H9 (cell line): Measurements from ENCODE around the gene COPS8. TPM values are rescaled to one million over a fixed set of nuclear protein-coding genes. Genes with fewer than 3 reads are reported as not detected.
A peak's percentile ranks its signal among the peaks of the same experiment; 100 is the strongest.

ENCODE experiments used
- DNase-seq: peaks from one replicate; pipeline ENCODE4 v3.0.0-alpha.2; 2017
- H2AFZ ChIP-seq: one replicate; pipeline ENCODE4 v1.6.1; 2013; ENCODE audit warnings: mild to moderate bottlenecking, low read length, control low read depth, moderate library complexity
- H2AK5ac ChIP-seq: 2 replicates; pipeline ENCODE4 v1.6.1; 2013; ENCODE audit warnings: low read length, control low read depth, mixed read lengths; ENCODE audit not compliant: insufficient read length
- H2BK120ac ChIP-seq: one replicate; pipeline ENCODE4 v1.6.1; 2013; ENCODE audit warnings: low read depth, mild to moderate bottlenecking, low read length, control low read depth, inconsistent platforms; ENCODE audit not compliant: poor library complexity, severe bottlenecking
- H2BK12ac ChIP-seq: 2 replicates; pipeline ENCODE4 v1.6.1; 2013; ENCODE audit warnings: low read length, control low read depth, mixed read lengths, low read depth; ENCODE audit not compliant: insufficient read length
- H2BK15ac ChIP-seq: 2 replicates; pipeline ENCODE4 v1.6.1; 2013; ENCODE audit warnings: low read depth, low read length, control low read depth
- H2BK20ac ChIP-seq: one replicate; pipeline ENCODE4 v1.6.1; 2013; ENCODE audit warnings: low read depth, mild to moderate bottlenecking, low read length, control low read depth, inconsistent platforms; ENCODE audit not compliant: poor library complexity, severe bottlenecking
- H2BK5ac ChIP-seq: 2 replicates; pipeline ENCODE4 v1.6.1; 2013; ENCODE audit warnings: low read length, control low read depth, mixed read lengths; ENCODE audit not compliant: insufficient read length
- H3K14ac ChIP-seq: 2 replicates; pipeline ENCODE4 v1.6.1; 2013; ENCODE audit warnings: low read length, control low read depth; ENCODE audit not compliant: insufficient read depth
- H3K18ac ChIP-seq: 2 replicates; pipeline ENCODE4 v1.6.1; 2013; ENCODE audit warnings: low read depth, mild to moderate bottlenecking, mixed read lengths, low read length, control low read depth; ENCODE audit not compliant: insufficient read length
- H3K23ac ChIP-seq: 2 replicates; pipeline ENCODE4 v1.6.1; 2013; ENCODE audit warnings: low read length, control low read depth, mixed read lengths, low read depth; ENCODE audit not compliant: insufficient read length
- H3K23me2 ChIP-seq: 2 replicates; pipeline ENCODE4 v1.6.1; 2013; ENCODE audit warnings: low read depth, mild to moderate bottlenecking, mixed read lengths, low read length, control low read depth; ENCODE audit not compliant: insufficient read length, poor library complexity, severe bottlenecking
- H3K27ac ChIP-seq: 2 replicates; pipeline ENCODE4 v1.5.1; 2013; ENCODE audit warnings: low read length, control low read depth, mixed read lengths, low read depth; ENCODE audit not compliant: insufficient read length
- H3K27me3 ChIP-seq: 2 replicates; pipeline ENCODE4 v1.6.1; 2013; ENCODE audit warnings: low read length, control low read depth, inconsistent platforms; ENCODE audit not compliant: insufficient read depth
- H3K4ac ChIP-seq: 2 replicates; pipeline ENCODE4 v1.6.1; 2013; ENCODE audit warnings: low read depth, mild to moderate bottlenecking, control low read depth, inconsistent platforms, low read length, moderate library complexity
- H3K4me1 ChIP-seq: 2 replicates; pipeline ENCODE4 v1.6.1; 2013; ENCODE audit warnings: low read length, control low read depth, inconsistent platforms; ENCODE audit not compliant: insufficient read depth
- H3K4me2 ChIP-seq: 2 replicates; pipeline ENCODE4 v1.6.1; 2013; ENCODE audit warnings: low read length, control low read depth, mixed read lengths; ENCODE audit not compliant: insufficient read length, insufficient read depth
- H3K56ac ChIP-seq: 2 replicates; pipeline ENCODE4 v1.6.1; 2013; ENCODE audit warnings: low read depth, mild to moderate bottlenecking, mixed read lengths, low read length, control low read depth; ENCODE audit not compliant: insufficient read length
- H3K79me1 ChIP-seq: 2 replicates; pipeline ENCODE4 v1.6.1; 2013; ENCODE audit warnings: low read depth, mild to moderate bottlenecking, moderate library complexity, low read length, control low read depth, inconsistent platforms; ENCODE audit not compliant: insufficient read depth, poor library complexity, severe bottlenecking
- H3K79me2 ChIP-seq: 2 replicates; pipeline ENCODE4 v1.6.1; 2013; ENCODE audit warnings: low read length, control low read depth, inconsistent platforms; ENCODE audit not compliant: insufficient read depth
- H3K9ac ChIP-seq: 2 replicates; pipeline ENCODE4 v1.6.1; 2013; ENCODE audit warnings: low read length, control low read depth, mixed read lengths; ENCODE audit not compliant: insufficient read length; ENCODE audit errors: extremely low read depth
- H3K9me3 ChIP-seq: one replicate; pipeline ENCODE4 v1.6.1; 2013; ENCODE audit warnings: low read depth, low read length, inconsistent platforms; ENCODE audit not compliant: control insufficient read depth
- H3T11ph ChIP-seq: one replicate; pipeline ENCODE4 v1.6.1; 2013; ENCODE audit warnings: mild to moderate bottlenecking, low read length, control low read depth, inconsistent platforms
- H4K20me1 ChIP-seq: one replicate; pipeline ENCODE4 v1.6.1; 2013; ENCODE audit not compliant: control insufficient read depth, insufficient read length, insufficient read depth
- H4K5ac ChIP-seq: 2 replicates; pipeline ENCODE4 v1.6.1; 2013; ENCODE audit warnings: low read depth, mild to moderate bottlenecking, mixed read lengths, low read length, control low read depth; ENCODE audit not compliant: insufficient read length
- H4K8ac ChIP-seq: replicated peaks from 2 replicates; pipeline ENCODE4 v1.6.1; 2013; ENCODE audit warnings: low read length, control low read depth, mixed read lengths, low read depth; ENCODE audit not compliant: insufficient read length
- H4K91ac ChIP-seq: 2 replicates; pipeline ENCODE4 v1.6.1; 2013; ENCODE audit warnings: low read depth, mild to moderate bottlenecking, moderate library complexity, mixed read lengths, low read length, control low read depth; ENCODE audit not compliant: insufficient read length
- H3K27ac Mint-ChIP-seq, 3 experiments: 2 replicates in 2 of 3; 3 replicates in 1 of 3; pipeline ENCODE4 v1.8.0; 2020 to 2021; ENCODE audit warnings: mixed read lengths in 3 of 3, mild to moderate bottlenecking in 1 of 3, moderate library complexity in 1 of 3
- H3K27me3 Mint-ChIP-seq: 2 replicates; pipeline ENCODE4 v1.8.0; 2021; ENCODE audit warnings: low read depth, mild to moderate bottlenecking, moderate library complexity, mixed read lengths
- H3K36me3 Mint-ChIP-seq, 3 experiments: 2 replicates in 2 of 3; 3 replicates in 1 of 3; pipeline ENCODE4 v1.8.0; 2020 to 2021; ENCODE audit warnings: low read depth in 3 of 3, mixed read lengths in 3 of 3; ENCODE audit not compliant: insufficient read depth in 1 of 3
- H3K4me1 Mint-ChIP-seq, 2 experiments: 2 replicates each; pipeline ENCODE4 v1.8.0; 2020; ENCODE audit warnings: mixed read lengths in 2 of 2
- H3K4me3 Mint-ChIP-seq, 2 experiments: 2 replicates in 1 of 2; 3 replicates in 1 of 2; pipeline ENCODE4 v1.8.0; 2020 to 2021; ENCODE audit warnings: mild to moderate bottlenecking in 2 of 2, mixed read lengths in 2 of 2, moderate library complexity in 1 of 2
- H3K9me3 Mint-ChIP-seq, 2 experiments: 2 replicates in 1 of 2; 3 replicates in 1 of 2; pipeline ENCODE4 v1.8.0; 2020; ENCODE audit warnings: mild to moderate bottlenecking in 2 of 2, mixed read lengths in 2 of 2, moderate library complexity in 1 of 2
- WGBS: extraction: QIAGEN DNeasy Blood & Tissue Kit; methylation state at CpG from one replicate; pipeline ENCODE4 v1.1.7; 2013; ENCODE audit warnings: missing lambda C conversion rate, low lambda C conversion rate, mixed read lengths; ENCODE audit not compliant: insufficient read length; ENCODE audit errors: extremely low coverage; 5-methylcytosine and 5-hydroxymethylcytosine counted together
- total RNA-seq: library from RNA; stranded (reverse); gene quantifications from 2 replicates; pipeline ENCODE4 v1.2.1, GENCODE V29; 2021
- TF ChIP-seq, protein P1 (sequence below): fragments of 200-600 bp; sonication (generic); conservative IDR thresholded peaks from 3 replicates; pipeline ENCODE4 v1.8.0; 2021; ENCODE audit warnings: antibody characterized with exemption, mild to moderate bottlenecking

The COPS8 gene
- total RNA-seq, 1 experiment from 2014 or later = 65.2 TPM

DNA sequence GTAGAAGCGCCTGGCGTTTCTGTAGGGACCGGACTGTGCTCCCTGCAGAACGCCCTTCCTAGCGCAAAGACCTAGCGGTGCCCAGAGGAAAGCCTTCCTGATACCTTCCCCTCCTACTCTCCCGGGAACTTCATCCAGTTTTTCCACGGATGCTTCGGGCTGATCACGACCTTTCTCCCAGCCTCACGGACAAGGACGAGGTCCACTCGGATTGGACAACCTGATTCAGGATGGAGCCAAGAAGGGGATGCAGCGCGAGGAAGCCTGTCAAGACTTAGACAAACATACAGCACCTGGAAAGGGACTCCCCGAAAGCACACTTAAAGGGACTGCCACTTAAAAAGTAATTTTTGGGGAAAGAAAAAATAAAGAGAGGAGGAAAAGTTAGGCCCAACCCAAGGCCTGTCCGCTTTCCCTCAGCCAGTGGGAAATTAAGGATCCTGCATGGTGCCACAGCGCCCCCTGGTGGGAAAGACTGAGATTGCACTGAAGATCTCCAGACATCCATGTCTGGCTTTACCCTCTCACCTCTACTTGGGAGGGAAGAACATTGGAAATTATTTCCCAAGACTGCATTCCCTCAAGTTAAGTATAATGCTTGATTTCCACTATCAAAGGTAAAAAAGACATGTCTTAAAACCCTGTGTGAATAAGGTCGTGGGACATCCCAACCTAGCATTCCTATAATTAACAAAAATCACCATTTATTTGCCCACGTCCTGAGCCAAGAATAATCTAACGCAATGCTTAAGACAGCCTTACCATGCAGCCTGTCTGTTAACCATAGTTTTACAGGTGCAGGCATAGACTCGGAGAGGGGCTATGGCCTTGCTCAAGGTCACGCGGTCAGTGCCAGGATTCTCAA, 13.4 kb upstream of the COPS8 start:
- Histone ChIP-seq H4K5ac (no peak overlapping the region), H4K91ac (no peak overlapping the region), H3K79me2 (no peaks in the 10 kb centered on the region), H3K4ac (no peak overlapping the region), H3K4me1 (no peaks in the 10 kb centered on the region), H3K9ac (no peak overlapping the region), H2BK15ac (no peak overlapping the region), H3K23me2 (no peaks in the 10 kb centered on the region), H3T11ph (no peak overlapping the region), H3K79me1 (no peaks in the 10 kb centered on the region), H3K56ac (no peak overlapping the region), H2BK12ac (no peak overlapping the region), H2BK5ac (no peak overlapping the region), H3K18ac (no peak overlapping the region), H3K23ac (no peak overlapping the region), H3K14ac (no peak overlapping the region), H2BK120ac (no peak overlapping the region), H4K20me1 (no peaks in the 10 kb centered on the region), H2AK5ac (no peak overlapping the region), H2AFZ (no peak overlapping the region), H3K4me2 (no peak overlapping the region), H2BK20ac (no peak overlapping the region), H3K9me3 (no peaks in the 10 kb centered on the region), H3K27me3 (no peaks in the 10 kb centered on the region), H3K27ac (no peak overlapping the region), H4K8ac (no peak overlapping the region)
- TF ChIP-seq, protein P1, sequence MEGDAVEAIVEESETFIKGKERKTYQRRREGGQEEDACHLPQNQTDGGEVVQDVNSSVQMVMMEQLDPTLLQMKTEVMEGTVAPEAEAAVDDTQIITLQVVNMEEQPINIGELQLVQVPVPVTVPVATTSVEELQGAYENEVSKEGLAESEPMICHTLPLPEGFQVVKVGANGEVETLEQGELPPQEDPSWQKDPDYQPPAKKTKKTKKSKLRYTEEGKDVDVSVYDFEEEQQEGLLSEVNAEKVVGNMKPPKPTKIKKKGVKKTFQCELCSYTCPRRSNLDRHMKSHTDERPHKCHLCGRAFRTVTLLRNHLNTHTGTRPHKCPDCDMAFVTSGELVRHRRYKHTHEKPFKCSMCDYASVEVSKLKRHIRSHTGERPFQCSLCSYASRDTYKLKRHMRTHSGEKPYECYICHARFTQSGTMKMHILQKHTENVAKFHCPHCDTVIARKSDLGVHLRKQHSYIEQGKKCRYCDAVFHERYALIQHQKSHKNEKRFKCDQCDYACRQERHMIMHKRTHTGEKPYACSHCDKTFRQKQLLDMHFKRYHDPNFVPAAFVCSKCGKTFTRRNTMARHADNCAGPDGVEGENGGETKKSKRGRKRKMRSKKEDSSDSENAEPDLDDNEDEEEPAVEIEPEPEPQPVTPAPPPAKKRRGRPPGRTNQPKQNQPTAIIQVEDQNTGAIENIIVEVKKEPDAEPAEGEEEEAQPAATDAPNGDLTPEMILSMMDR = peak; percentile 97
- peak; percentile 71 for DNase-seq
- Mint-ChIP-seq H3K36me3 (no peaks in the 10 kb centered on the region; a peak in 1 of 7 replicates), H3K9me3 (peaks cover 0 to 1% of the 10 kb centered on the region in 2 experiments; a peak in 1 of 5 replicates), H3K4me3 (no peak overlapping the region), H3K4me1 (no peaks in the 10 kb centered on the region; a peak in 1 of 4 replicates), H3K27ac (no peak overlapping the region), H3K27me3 (peaks cover 2% of the 10 kb centered on the region; the same call in 1 of the 2 replicates)
- no CpG with 5 or more reads among the region's 24 CpGs for WGBS
